OCI-LY1 (cell line): ENCODE measurements around the gene BABAM2.

Experiments used
- CTCF ChIP-seq: fragments of 200-600 bp; sonication (generic), shearing (Covaris generic); IDR thresholded peaks from 2 replicates; pipeline ENCODE4 v1.5.1; 2017; ENCODE audit warnings: mild to moderate bottlenecking, antibody characterized with exemption, low read length, moderate library complexity, mixed read lengths
- EZH2 ChIP-seq: fragments of 200-600 bp; sonication (generic), shearing (Covaris generic); IDR thresholded peaks from 2 replicates; pipeline ENCODE4 v1.8.0; 2017; ENCODE audit warnings: borderline replicate concordance, mixed run types, mild to moderate bottlenecking, antibody characterized with exemption, low read length, moderate library complexity, mixed read lengths

DNA sequence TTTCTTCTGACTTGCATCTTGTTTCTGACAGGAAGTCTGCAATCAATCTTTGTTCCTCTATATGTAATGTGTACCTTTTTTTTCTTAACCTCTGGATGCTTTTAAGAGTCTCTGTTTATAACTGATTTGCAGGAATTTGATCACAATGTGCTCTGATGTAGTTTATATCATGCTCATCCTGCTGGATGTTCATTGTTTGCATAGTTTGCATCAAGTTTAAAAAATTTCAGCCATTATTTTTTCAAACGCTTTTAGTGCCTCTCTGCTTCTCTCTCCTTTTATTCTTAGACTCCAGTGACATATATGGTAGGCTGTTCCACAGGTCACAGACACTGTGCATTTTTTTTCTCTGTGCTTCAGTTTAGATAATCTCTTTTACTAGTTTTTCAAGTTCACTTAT lies 24.3 kb upstream of the BABAM2 start:
- TF ChIP-seq EZH2 (no peak), CTCF (no peak)
